ENCODE measurements around the gene DNAAF3.

GRCh38 chr19:55111238-55111831 lies 55.1 kb downstream of the DNAAF3 start:
- TF ChIP-seq, protein P1, sequence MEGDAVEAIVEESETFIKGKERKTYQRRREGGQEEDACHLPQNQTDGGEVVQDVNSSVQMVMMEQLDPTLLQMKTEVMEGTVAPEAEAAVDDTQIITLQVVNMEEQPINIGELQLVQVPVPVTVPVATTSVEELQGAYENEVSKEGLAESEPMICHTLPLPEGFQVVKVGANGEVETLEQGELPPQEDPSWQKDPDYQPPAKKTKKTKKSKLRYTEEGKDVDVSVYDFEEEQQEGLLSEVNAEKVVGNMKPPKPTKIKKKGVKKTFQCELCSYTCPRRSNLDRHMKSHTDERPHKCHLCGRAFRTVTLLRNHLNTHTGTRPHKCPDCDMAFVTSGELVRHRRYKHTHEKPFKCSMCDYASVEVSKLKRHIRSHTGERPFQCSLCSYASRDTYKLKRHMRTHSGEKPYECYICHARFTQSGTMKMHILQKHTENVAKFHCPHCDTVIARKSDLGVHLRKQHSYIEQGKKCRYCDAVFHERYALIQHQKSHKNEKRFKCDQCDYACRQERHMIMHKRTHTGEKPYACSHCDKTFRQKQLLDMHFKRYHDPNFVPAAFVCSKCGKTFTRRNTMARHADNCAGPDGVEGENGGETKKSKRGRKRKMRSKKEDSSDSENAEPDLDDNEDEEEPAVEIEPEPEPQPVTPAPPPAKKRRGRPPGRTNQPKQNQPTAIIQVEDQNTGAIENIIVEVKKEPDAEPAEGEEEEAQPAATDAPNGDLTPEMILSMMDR (IDR thresholded peaks at IDR 0.05): no peak
- TF ChIP-seq POLR2A (IDR thresholded peaks at IDR 0.05): no peak
- TF ChIP-seq EP300 (IDR thresholded peaks at IDR 0.05): no peak
